Ishikawa (cell line): ENCODE measurements around the gene CD6.

Source experiments
- CEBPB ChIP-seq: IDR thresholded peaks from 2 replicates; pipeline ENCODE4 v1.6.1; 2012
- CREB1 ChIP-seq: IDR thresholded peaks from 2 replicates; pipeline ENCODE4 v1.6.1; 2012; ENCODE audit warnings: low read depth
- EGR1 ChIP-seq: IDR thresholded peaks from 2 replicates; pipeline ENCODE4 v1.6.1; 2012
- EP300 ChIP-seq: IDR thresholded peaks from 2 replicates; pipeline ENCODE4 v1.6.1; 2012; ENCODE audit warnings: borderline replicate concordance
- FOXM1 ChIP-seq: IDR thresholded peaks from 2 replicates; pipeline ENCODE4 v1.6.1; 2012; ENCODE audit warnings: low read depth, borderline replicate concordance
- MAX ChIP-seq: IDR thresholded peaks from 2 replicates; pipeline ENCODE4 v1.6.1; 2012
- NFIC ChIP-seq: IDR thresholded peaks from 2 replicates; pipeline ENCODE4 v1.6.1; 2012
- RAD21 ChIP-seq: IDR thresholded peaks from 2 replicates; pipeline ENCODE4 v1.6.1; 2012; ENCODE audit warnings: low read depth
- REST ChIP-seq: IDR thresholded peaks from 2 replicates; pipeline ENCODE4 v1.6.1; 2012; ENCODE audit warnings: low read depth, mild to moderate bottlenecking
- TAF1 ChIP-seq: IDR thresholded peaks from 2 replicates; pipeline ENCODE4 v1.6.1; 2012; ENCODE audit warnings: low read depth, mild to moderate bottlenecking
- TCF12 ChIP-seq: IDR thresholded peaks from 2 replicates; pipeline ENCODE4 v1.6.1; 2012; ENCODE audit warnings: low read depth
- TEAD4 ChIP-seq: IDR thresholded peaks from 2 replicates; pipeline ENCODE4 v1.6.1; 2012
- USF1 ChIP-seq: IDR thresholded peaks from 2 replicates; pipeline ENCODE4 v1.6.1; 2012
- YY1 ChIP-seq: IDR thresholded peaks from 2 replicates; pipeline ENCODE4 v1.6.1; 2012; ENCODE audit warnings: low read depth
- ZBTB7A ChIP-seq: IDR thresholded peaks from 2 replicates; pipeline ENCODE4 v1.6.1; 2012; ENCODE audit warnings: low read depth

Gene CD6

GRCh38 chr11:60951904-60952741 is 19.4 kb upstream of the CD6 start, which contains the start of gene SLC15A3:
Gene SLC15A3, minus strand, starts transcription at chr11:60952176. Its CDS starts 625 bp downstream, at chr11:60951551.
- TF ChIP-seq ZBTB7A (no peak), YY1 (no peak), TEAD4 (no peak), NFIC (no peak), EGR1 (no peak), CREB1 (no peak), FOXM1 (no peak), USF1 (no peak)

GRCh38 chr11:60952742-60953170 is 18.7 kb upstream of the CD6 start:
- no peak for TF ChIP-seq TAF1
- no peak for TF ChIP-seq ZBTB7A
- TF ChIP-seq CEBPB = no peak
- no peak for TF ChIP-seq TCF12
- no peak for TF ChIP-seq EP300
- no peak for TF ChIP-seq TEAD4
- TF ChIP-seq EGR1 = no peak
- TF ChIP-seq NFIC = no peak
- TF ChIP-seq YY1 = no peak
- TF ChIP-seq USF1 = no peak
- TF ChIP-seq REST = no peak
- TF ChIP-seq FOXM1 = no peak
- no peak for TF ChIP-seq RAD21
- TF ChIP-seq CREB1 = no peak
- no peak for TF ChIP-seq MAX

GRCh38 chr11:60953781-60954180 is 17.7 kb upstream of the CD6 start:
- TF ChIP-seq RAD21 (no peak), FOXM1 (no peak), ZBTB7A (no peak), NFIC (no peak), TCF12 (no peak)

- TF ChIP-seq EP300 = no peak
- TF ChIP-seq RAD21 = no peak
- no peak for TF ChIP-seq FOXM1
- no peak for TF ChIP-seq ZBTB7A
- TF ChIP-seq CREB1 = no peak
- no peak for TF ChIP-seq TCF12
- no peak for TF ChIP-seq TEAD4
- TF ChIP-seq YY1 = no peak
Observed at GRCh38 chr11:60954421-60954820, 17.1 kb upstream of the CD6 start.

GRCh38 chr11:60955571-60955970 is 15.9 kb upstream of the CD6 start:
- TF ChIP-seq TCF12 (no peak), TAF1 (no peak), EGR1 (no peak), YY1 (no peak), MAX (no peak), TEAD4 (no peak), EP300 (no peak), USF1 (no peak), FOXM1 (no peak), RAD21 (no peak), NFIC (no peak), CEBPB (no peak), REST (no peak), ZBTB7A (no peak), CREB1 (no peak)
